Ishikawa (cell line): ENCODE results near the gene SERAC1.

Experiments
- CEBPB ChIP-seq: IDR thresholded peaks from 2 replicates; pipeline ENCODE4 v1.6.1; 2012
- CREB1 ChIP-seq: IDR thresholded peaks from 2 replicates; pipeline ENCODE4 v1.6.1; 2012; ENCODE audit warnings: low read depth
- EGR1 ChIP-seq: IDR thresholded peaks from 2 replicates; pipeline ENCODE4 v1.6.1; 2012
- EP300 ChIP-seq: IDR thresholded peaks from 2 replicates; pipeline ENCODE4 v1.6.1; 2012; ENCODE audit warnings: borderline replicate concordance
- FOXM1 ChIP-seq: IDR thresholded peaks from 2 replicates; pipeline ENCODE4 v1.6.1; 2012; ENCODE audit warnings: low read depth, borderline replicate concordance
- NFIC ChIP-seq: IDR thresholded peaks from 2 replicates; pipeline ENCODE4 v1.6.1; 2012
- RAD21 ChIP-seq: IDR thresholded peaks from 2 replicates; pipeline ENCODE4 v1.6.1; 2012; ENCODE audit warnings: low read depth
- TAF1 ChIP-seq: IDR thresholded peaks from 2 replicates; pipeline ENCODE4 v1.6.1; 2012; ENCODE audit warnings: low read depth, mild to moderate bottlenecking
- TCF12 ChIP-seq: IDR thresholded peaks from 2 replicates; pipeline ENCODE4 v1.6.1; 2012; ENCODE audit warnings: low read depth
- TEAD4 ChIP-seq: IDR thresholded peaks from 2 replicates; pipeline ENCODE4 v1.6.1; 2012
- YY1 ChIP-seq: IDR thresholded peaks from 2 replicates; pipeline ENCODE4 v1.6.1; 2012; ENCODE audit warnings: low read depth
- ZBTB7A ChIP-seq: IDR thresholded peaks from 2 replicates; pipeline ENCODE4 v1.6.1; 2012; ENCODE audit warnings: low read depth
- TF ChIP-seq, protein P1 (sequence below): IDR thresholded peaks from 2 replicates; pipeline ENCODE4 v1.6.1; 2012
- TF ChIP-seq, protein P2 (sequence below): IDR thresholded peaks from 2 replicates; pipeline ENCODE4 v1.6.1; 2012; ENCODE audit warnings: low read depth, mild to moderate bottlenecking
- TF ChIP-seq, protein P3 (sequence below): IDR thresholded peaks from 2 replicates; pipeline ENCODE4 v1.6.1; 2012

SERAC1 gene

DNA sequence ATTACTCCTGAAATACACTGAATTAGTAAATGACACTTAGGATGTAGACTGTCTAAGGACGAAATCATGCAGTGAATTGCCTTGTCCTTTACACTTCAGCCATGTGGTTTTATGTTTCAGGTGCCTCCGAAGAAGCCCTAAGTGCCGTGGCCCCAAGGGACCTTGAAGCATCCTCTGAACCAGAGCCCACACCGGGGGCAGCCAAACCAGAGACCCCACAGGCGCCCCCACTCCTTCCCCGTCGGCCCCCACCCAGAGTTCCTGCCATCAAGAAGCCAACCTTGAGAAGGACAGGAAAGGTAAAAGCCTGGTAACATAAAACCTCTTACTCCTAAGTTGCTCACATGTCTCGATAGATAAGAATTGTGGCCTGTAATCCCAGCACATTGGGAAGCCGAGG, 75.3 kb downstream of the SERAC1 start:
- TF ChIP-seq NFIC (no peak), TEAD4 (no peak), CREB1 (no peak), EP300 (no peak), EGR1 (no peak), CEBPB (no peak), TAF1 (no peak), RAD21 (no peak), YY1 (no peak), FOXM1 (no peak), TCF12 (no peak), ZBTB7A (no peak)
- TF ChIP-seq, protein P1, sequence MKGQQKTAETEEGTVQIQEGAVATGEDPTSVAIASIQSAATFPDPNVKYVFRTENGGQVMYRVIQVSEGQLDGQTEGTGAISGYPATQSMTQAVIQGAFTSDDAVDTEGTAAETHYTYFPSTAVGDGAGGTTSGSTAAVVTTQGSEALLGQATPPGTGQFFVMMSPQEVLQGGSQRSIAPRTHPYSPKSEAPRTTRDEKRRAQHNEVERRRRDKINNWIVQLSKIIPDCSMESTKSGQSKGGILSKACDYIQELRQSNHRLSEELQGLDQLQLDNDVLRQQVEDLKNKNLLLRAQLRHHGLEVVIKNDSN = no peak
- TF ChIP-seq, protein P2, sequence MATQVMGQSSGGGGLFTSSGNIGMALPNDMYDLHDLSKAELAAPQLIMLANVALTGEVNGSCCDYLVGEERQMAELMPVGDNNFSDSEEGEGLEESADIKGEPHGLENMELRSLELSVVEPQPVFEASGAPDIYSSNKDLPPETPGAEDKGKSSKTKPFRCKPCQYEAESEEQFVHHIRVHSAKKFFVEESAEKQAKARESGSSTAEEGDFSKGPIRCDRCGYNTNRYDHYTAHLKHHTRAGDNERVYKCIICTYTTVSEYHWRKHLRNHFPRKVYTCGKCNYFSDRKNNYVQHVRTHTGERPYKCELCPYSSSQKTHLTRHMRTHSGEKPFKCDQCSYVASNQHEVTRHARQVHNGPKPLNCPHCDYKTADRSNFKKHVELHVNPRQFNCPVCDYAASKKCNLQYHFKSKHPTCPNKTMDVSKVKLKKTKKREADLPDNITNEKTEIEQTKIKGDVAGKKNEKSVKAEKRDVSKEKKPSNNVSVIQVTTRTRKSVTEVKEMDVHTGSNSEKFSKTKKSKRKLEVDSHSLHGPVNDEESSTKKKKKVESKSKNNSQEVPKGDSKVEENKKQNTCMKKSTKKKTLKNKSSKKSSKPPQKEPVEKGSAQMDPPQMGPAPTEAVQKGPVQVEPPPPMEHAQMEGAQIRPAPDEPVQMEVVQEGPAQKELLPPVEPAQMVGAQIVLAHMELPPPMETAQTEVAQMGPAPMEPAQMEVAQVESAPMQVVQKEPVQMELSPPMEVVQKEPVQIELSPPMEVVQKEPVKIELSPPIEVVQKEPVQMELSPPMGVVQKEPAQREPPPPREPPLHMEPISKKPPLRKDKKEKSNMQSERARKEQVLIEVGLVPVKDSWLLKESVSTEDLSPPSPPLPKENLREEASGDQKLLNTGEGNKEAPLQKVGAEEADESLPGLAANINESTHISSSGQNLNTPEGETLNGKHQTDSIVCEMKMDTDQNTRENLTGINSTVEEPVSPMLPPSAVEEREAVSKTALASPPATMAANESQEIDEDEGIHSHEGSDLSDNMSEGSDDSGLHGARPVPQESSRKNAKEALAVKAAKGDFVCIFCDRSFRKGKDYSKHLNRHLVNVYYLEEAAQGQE = no peak
- TF ChIP-seq, protein P3, sequence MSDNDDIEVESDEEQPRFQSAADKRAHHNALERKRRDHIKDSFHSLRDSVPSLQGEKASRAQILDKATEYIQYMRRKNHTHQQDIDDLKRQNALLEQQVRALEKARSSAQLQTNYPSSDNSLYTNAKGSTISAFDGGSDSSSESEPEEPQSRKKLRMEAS = no peak

DNA sequence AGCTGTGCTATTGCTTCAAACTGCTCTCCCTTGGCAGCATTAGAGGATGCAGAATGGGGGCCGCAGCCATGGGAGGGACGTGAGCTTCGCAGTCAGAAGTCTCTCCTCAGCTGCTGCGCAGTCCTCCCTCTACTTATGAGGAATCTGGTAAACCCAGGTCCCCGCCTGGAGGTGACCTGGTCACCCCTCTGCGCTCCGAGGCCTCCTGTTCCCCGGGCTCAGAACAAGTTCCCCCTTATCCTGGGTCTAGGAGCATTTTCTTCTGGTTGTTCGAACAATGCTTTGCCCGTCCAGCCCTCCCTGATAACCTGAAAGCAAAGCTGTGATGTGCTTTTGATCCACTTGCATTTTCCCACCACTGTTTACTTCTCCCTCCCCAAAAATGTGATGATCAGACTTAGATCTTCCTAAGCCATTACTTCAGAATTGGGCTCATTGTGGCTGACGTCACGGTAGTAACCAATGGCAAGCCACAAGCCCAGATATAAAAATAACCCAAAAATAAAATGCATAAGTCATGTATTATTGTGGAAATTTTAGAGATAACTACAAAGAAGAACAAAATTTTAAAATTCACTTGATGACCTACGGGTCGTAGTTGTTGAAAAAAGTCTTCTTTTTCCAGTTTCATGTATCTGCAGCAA, 80.7 kb downstream of the SERAC1 start:
- TF ChIP-seq TCF12 (no peak), CEBPB (no peak), EP300 (no peak), YY1 (no peak), RAD21 (no peak), EGR1 (no peak)
- TF ChIP-seq, protein P1 = no peak
- TF ChIP-seq, protein P2 = no peak

DNA sequence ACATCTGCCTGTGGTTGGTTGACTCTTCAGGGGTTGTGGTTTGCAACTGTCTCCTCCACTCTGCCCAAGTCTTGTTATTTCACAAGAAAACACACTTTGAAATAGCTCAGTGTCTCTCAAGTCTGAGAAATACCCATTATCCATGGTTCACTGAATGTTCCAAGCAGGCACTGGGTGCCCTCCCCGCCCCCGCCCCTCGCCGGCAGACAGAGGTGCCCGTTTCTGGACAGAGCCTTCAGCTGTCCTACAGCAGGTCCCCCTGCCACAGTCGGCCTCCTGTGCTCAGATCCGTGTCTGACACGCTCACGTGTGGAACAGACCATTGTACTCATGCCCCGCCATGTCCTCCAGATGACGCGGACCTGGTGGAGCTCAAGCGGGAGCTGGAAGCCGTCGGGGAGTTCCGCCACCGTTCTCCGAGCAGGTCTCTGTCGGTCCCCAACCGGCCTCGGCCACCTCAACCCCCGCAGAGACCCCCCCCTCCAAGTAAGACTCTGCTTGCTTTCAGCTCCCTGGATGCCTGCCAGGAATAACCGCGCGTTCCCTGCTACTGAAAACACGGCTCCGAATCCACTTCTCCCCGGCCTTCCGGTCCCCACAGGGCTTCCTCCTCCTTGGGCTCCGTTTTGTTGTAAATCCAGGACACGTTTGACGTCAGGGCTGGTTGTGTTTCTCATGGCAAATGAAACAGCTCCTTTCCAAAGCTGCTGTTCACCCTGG, 81.4 kb downstream of the SERAC1 start:
- no peak for TF ChIP-seq NFIC
- no peak for TF ChIP-seq EGR1
- no peak for TF ChIP-seq EP300
- TF ChIP-seq, protein P3 = no peak
- no peak for TF ChIP-seq TAF1
- no peak for TF ChIP-seq ZBTB7A

DNA sequence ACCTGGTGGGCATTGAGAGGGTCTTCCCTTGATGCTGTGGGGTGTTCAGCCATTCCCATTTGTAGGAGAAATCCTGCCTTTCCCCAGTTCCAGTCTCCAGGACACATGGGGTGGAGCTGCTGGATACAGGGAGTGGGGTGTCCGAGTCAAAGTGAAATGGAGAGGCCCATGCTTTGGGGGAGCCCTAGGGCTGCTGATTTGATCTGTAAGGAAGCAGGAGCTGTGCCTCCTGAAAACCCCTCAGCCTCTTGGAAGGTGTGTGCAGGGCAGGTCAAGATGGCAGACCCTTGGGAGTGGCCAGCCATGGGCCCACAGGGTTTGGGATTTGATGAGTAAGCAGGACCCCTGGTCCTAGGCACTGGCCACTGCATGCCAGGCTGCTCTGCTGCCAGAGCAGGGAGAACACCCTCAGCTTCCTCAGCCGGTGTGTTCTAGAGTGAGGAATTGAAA, 82.0 kb downstream of the SERAC1 start:
- TF ChIP-seq, protein P2 = no peak
- TF ChIP-seq TEAD4 (no peak), FOXM1 (no peak), CEBPB (no peak)
